HepG2 (cell line): ENCODE measurements around the gene CSTF3. TPM values are rescaled to one million over a fixed set of nuclear protein-coding genes. Genes with fewer than 3 reads are reported as not detected.

ENCODE experiments used
- CAMTA2 ChIP-seq: sonication (generic); formaldehyde crosslinking; IDR thresholded peaks from 2 replicates; pipeline ENCODE4 v1.4.0; 2020; ENCODE audit warnings: mild to moderate bottlenecking, missing genetic modification reagents, borderline replicate concordance
- CEBPG ChIP-seq: IDR thresholded peaks from 2 replicates; pipeline ENCODE4 v1.6.1; 2016
- ETV5 ChIP-seq: IDR thresholded peaks from 2 replicates; pipeline ENCODE4 v1.6.1; 2018; ENCODE audit warnings: missing biosample characterization, missing genetic modification reagents, inconsistent platforms, borderline replicate concordance
- HIVEP1 ChIP-seq: sonication (generic); formaldehyde crosslinking; IDR thresholded peaks from 2 replicates; pipeline ENCODE4 v1.4.0; 2020; ENCODE audit warnings: mild to moderate bottlenecking, missing genetic modification reagents
- HOXA3 ChIP-seq: sonication (generic); formaldehyde crosslinking; IDR thresholded peaks from 2 replicates; pipeline ENCODE4 v1.5.0; 2020; ENCODE audit warnings: missing genetic modification reagents
- IKZF4 ChIP-seq: sonication (generic); formaldehyde crosslinking; IDR thresholded peaks from 2 replicates; pipeline ENCODE4 v1.5.1; 2020; ENCODE audit warnings: borderline replicate concordance, mild to moderate bottlenecking, low read depth, missing genetic modification reagents; ENCODE audit errors: not compliant biosample characterization
- ISL2 ChIP-seq: sonication (generic); formaldehyde crosslinking; IDR thresholded peaks from 2 replicates; pipeline ENCODE4 v1.5.0; 2020; ENCODE audit warnings: missing genetic modification reagents
- JDP2 ChIP-seq: sonication (generic); formaldehyde crosslinking; IDR thresholded peaks from 2 replicates; pipeline ENCODE4 v1.8.1; 2022; ENCODE audit warnings: missing genetic modification reagents, borderline replicate concordance
- MIER3 ChIP-seq: IDR thresholded peaks from 2 replicates; pipeline ENCODE4 v1.6.1; 2016; ENCODE audit warnings: missing compliant biosample characterization, borderline replicate concordance
- PCBP2 ChIP-seq: fragments of 200-400 bp; formaldehyde crosslinking; optimal IDR thresholded peaks from 2 replicates; pipeline ENCODE3; 2018; ENCODE audit warnings: low read length, low read depth; ENCODE audit not compliant: poor library complexity, severe bottlenecking
- POLR2A ChIP-seq, 2 experiments: IDR thresholded peaks; 2 replicates each; pipeline ENCODE4 v1.6.1; 2011; ENCODE audit warnings: low read depth in 2 of 2, low read length in 2 of 2, mild to moderate bottlenecking in 1 of 2, moderate library complexity in 1 of 2; ENCODE audit not compliant: insufficient read depth in 1 of 2
- RARG ChIP-seq: sonication (generic); formaldehyde crosslinking; IDR thresholded peaks from 2 replicates; pipeline ENCODE4 v1.4.0; 2020; ENCODE audit warnings: low read depth, mild to moderate bottlenecking, missing genetic modification reagents
- RFX1 ChIP-seq: fragments of 450-650 bp; IDR thresholded peaks from 2 replicates; pipeline ENCODE4 v1.6.1; 2017
- SAFB2 ChIP-seq: sonication (generic); formaldehyde crosslinking; IDR thresholded peaks from 2 replicates; pipeline ENCODE4 v1.5.1; 2020; ENCODE audit warnings: missing genetic modification reagents, low read depth, mild to moderate bottlenecking, borderline replicate concordance
- SCMH1 ChIP-seq: sonication (generic); formaldehyde crosslinking; IDR thresholded peaks from 2 replicates; pipeline ENCODE4 v1.9.0; 2021; ENCODE audit warnings: missing genetic modification reagents, mild to moderate bottlenecking, borderline replicate concordance
- SP1 ChIP-seq, 2 experiments: fragments of 450-650 bp in 1 of 2; sonication (generic) in 1 of 2; formaldehyde crosslinking in 1 of 2; IDR thresholded peaks; 2 replicates each; pipeline versions ENCODE4 v1.4.0 to v1.6.1; 2016 to 2020; ENCODE audit warnings: missing genetic modification reagents in 1 of 2
- ZFY ChIP-seq: sonication (generic); formaldehyde crosslinking; IDR thresholded peaks from 2 replicates; pipeline ENCODE4 v1.4.0; 2020; ENCODE audit warnings: missing genetic modification reagents
- ZNF33B ChIP-seq: sonication (generic); formaldehyde crosslinking; IDR thresholded peaks from 2 replicates; pipeline ENCODE4 v1.5.1; 2020; ENCODE audit warnings: mild to moderate bottlenecking, missing genetic modification reagents
- ZNF749 ChIP-seq: sonication (generic); formaldehyde crosslinking; IDR thresholded peaks from 2 replicates; pipeline ENCODE4 v1.8.0; 2022; ENCODE audit warnings: mild to moderate bottlenecking, missing genetic modification reagents, moderate library complexity, borderline replicate concordance
- ZNF792 ChIP-seq: IDR thresholded peaks from 2 replicates; pipeline ENCODE4 v1.6.1; 2016
- polyA plus RNA-seq, 8 experiments: library from polyadenylated mRNA; depleted of rRNA in 3 of 8; stranded (reverse) in 7 of 8; unstranded in 1 of 8; fragments of >200 nt; fragmentation: Illumina TruSeq in 4 of 8; extraction: Trizol in 4 of 8; gene quantifications; 2 replicates each; pipeline versions ENCODE4 v1.2.1 to v1.2.3, GENCODE V29; 2011 to 2016; ENCODE audit warnings: low read depth in 4 of 8, missing spikeins in 1 of 8, mixed read lengths in 1 of 8; ENCODE audit not compliant: insufficient read depth in 1 of 8
- total RNA-seq, 5 experiments: library from RNA; depleted of rRNA; stranded (reverse); fragments of >200 nt; fragmentation: Illumina TruSeq; extraction: Trizol; gene quantifications; 2 replicates each; pipeline ENCODE4 v1.2.3, GENCODE V29; 2016; ENCODE audit warnings: low read depth in 1 of 5
- TF ChIP-seq, protein P1 (sequence below), 2 experiments: fragments of 450-650 bp in 1 of 2; sonication (generic) in 1 of 2; formaldehyde crosslinking in 1 of 2; IDR thresholded peaks; 2 replicates each; pipeline versions ENCODE4 v1.6.1 to v1.8.0; 2016 to 2022; ENCODE audit warnings: antibody characterized with exemption in 1 of 2, mild to moderate bottlenecking in 1 of 2, missing genetic modification reagents in 1 of 2
- TF ChIP-seq, protein P2 (sequence below): sonication (generic); formaldehyde crosslinking; IDR thresholded peaks from 2 replicates; pipeline ENCODE4 v1.4.0; 2020; ENCODE audit warnings: mild to moderate bottlenecking, missing genetic modification reagents

CSTF3 gene
- total and polyA plus RNA-seq, 2 of the 13 experiments (the other 11 are each of a cell fraction or from before 2014, with no cell fraction given), result 21.5 to 43.6 TPM

- TF ChIP-seq, protein P1, sequence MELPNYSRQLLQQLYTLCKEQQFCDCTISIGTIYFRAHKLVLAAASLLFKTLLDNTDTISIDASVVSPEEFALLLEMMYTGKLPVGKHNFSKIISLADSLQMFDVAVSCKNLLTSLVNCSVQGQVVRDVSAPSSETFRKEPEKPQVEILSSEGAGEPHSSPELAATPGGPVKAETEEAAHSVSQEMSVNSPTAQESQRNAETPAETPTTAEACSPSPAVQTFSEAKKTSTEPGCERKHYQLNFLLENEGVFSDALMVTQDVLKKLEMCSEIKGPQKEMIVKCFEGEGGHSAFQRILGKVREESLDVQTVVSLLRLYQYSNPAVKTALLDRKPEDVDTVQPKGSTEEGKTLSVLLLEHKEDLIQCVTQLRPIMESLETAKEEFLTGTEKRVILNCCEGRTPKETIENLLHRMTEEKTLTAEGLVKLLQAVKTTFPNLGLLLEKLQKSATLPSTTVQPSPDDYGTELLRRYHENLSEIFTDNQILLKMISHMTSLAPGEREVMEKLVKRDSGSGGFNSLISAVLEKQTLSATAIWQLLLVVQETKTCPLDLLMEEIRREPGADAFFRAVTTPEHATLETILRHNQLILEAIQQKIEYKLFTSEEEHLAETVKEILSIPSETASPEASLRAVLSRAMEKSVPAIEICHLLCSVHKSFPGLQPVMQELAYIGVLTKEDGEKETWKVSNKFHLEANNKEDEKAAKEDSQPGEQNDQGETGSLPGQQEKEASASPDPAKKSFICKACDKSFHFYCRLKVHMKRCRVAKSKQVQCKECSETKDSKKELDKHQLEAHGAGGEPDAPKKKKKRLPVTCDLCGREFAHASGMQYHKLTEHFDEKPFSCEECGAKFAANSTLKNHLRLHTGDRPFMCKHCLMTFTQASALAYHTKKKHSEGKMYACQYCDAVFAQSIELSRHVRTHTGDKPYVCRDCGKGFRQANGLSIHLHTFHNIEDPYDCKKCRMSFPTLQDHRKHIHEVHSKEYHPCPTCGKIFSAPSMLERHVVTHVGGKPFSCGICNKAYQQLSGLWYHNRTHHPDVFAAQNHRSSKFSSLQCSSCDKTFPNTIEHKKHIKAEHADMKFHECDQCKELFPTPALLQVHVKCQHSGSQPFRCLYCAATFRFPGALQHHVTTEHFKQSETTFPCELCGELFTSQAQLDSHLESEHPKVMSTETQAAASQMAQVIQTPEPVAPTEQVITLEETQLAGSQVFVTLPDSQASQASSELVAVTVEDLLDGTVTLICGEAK (IDR thresholded peaks at IDR 0.05), result no peak
- TF ChIP-seq, protein P1 (CRISPR knock-in tag; IDR thresholded peaks at IDR 0.05), result peak; percentile 24; the same call in 1 of the 2 replicates
- TF ChIP-seq ZNF749 (CRISPR knock-in tag) (no peak), RARG (CRISPR knock-in tag) (no peak), HIVEP1 (CRISPR knock-in tag) (no peak; the same call in 1 of the 2 replicates), SCMH1 (no peak), POLR2A (IDR thresholded peaks at IDR 0.05; ENCODE audit: insufficient read depth in 1 of 2, low read depth in 2 of 2, low read length in 2 of 2) (peak; percentile 47 to 54; a peak in 2 of 4 replicates), ISL2 (CRISPR knock-in tag) (peak; percentile 33), HOXA3 (peak; percentile 97), SAFB2 (CRISPR knock-in tag) (peak; percentile 96), IKZF4 (CRISPR knock-in tag) (peak; percentile 66), PCBP2 (no peak), CEBPG (CRISPR knock-in tag) (no peak), RFX1 (no peak; the same call in 1 of the 2 replicates), SP1 (IDR thresholded peaks at IDR 0.05) (no peak), SP1 (CRISPR knock-in tag; IDR thresholded peaks at IDR 0.05) (no peak; the same call in 1 of the 2 replicates), CAMTA2 (CRISPR knock-in tag) (peak; percentile 95), ETV5 (CRISPR knock-in tag) (0 out of 2 replicates have a peak, but pooled peaks have one; percentile 5), ZNF33B (0 out of 2 replicates have a peak, but pooled peaks have one; percentile 6), ZNF792 (CRISPR knock-in tag) (no peak), ZFY (peak; percentile 87), MIER3 (CRISPR knock-in tag) (peak; percentile 20; the same call in 1 of the 2 replicates), JDP2 (no peak)
- TF ChIP-seq, protein P2, sequence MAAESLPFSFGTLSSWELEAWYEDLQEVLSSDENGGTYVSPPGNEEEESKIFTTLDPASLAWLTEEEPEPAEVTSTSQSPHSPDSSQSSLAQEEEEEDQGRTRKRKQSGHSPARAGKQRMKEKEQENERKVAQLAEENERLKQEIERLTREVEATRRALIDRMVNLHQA, result no peak
These were observed 121.8 kb downstream of the CSTF3 start, which contains the start of gene TCP11L1 (continued) for GRCh38 chr11:33039274-33040032.
